SH-SY5Y (cell line): ENCODE results near the gene ITSN1.

Experiments
- GATA2 ChIP-seq: IDR thresholded peaks from 2 replicates; pipeline ENCODE4 v1.6.1; 2011; ENCODE audit warnings: mild to moderate bottlenecking, low read depth, low read length
- GATA3 ChIP-seq: IDR thresholded peaks from 2 replicates; pipeline ENCODE4 v1.6.1; 2011; ENCODE audit warnings: low read depth, mild to moderate bottlenecking, low read length, moderate library complexity

- TF ChIP-seq GATA2 (no peak), GATA3 (no peak)
These were observed 202.5 kb downstream of the ITSN1 start for GRCh38 chr21:33844890-33845205.
